GM23338 (cell line): ENCODE results near the gene LAMTOR1. TPM values are rescaled to one million over a fixed set of nuclear protein-coding genes. Genes with fewer than 3 reads are reported as not detected.

ENCODE experiments used
- ATAC-seq: fragments of 200-7000 bp; cut with Tn5 transposase; 3 replicates; pipeline ENCODE4 v1.9.1; 2020
- DNase-seq: peaks from one replicate; pipeline ENCODE4 v3.0.0-alpha.2; 2015; ENCODE audit warnings: low spot score
- H2AFZ ChIP-seq: fragments of 200-600 bp; sonication (generic); 2 replicates; pipeline ENCODE4 v1.8.0; 2016; ENCODE audit warnings: antibody characterized with exemption, mild to moderate bottlenecking, moderate library complexity
- H3F3A ChIP-seq: fragments of 200-600 bp; sonication (generic); replicated peaks from 2 replicates; pipeline ENCODE4 v1.8.0; 2017; ENCODE audit warnings: antibody characterized with exemption, mixed run types, low read depth
- H3K27ac ChIP-seq: fragments of 200-600 bp; sonication (generic); 2 replicates; pipeline ENCODE4 v1.6.1; 2016; ENCODE audit warnings: low read depth
- H3K27me3 ChIP-seq: fragments of 200-600 bp; sonication (generic); 2 replicates; pipeline ENCODE4 v1.8.0; 2016; ENCODE audit warnings: mild to moderate bottlenecking, mixed run types, moderate library complexity; ENCODE audit not compliant: insufficient read depth
- H3K36me3 ChIP-seq: fragments of 200-600 bp; sonication (generic); 2 replicates; pipeline ENCODE4 v1.8.0; 2016; ENCODE audit warnings: mild to moderate bottlenecking; ENCODE audit not compliant: insufficient read depth
- H3K4me1 ChIP-seq: fragments of 200-600 bp; sonication (generic); 2 replicates; pipeline ENCODE4 v1.8.0; 2016; ENCODE audit warnings: mild to moderate bottlenecking, moderate library complexity; ENCODE audit not compliant: insufficient read depth
- H3K4me2 ChIP-seq: fragments of 200-600 bp; sonication (generic); 2 replicates; pipeline ENCODE4 v1.7.1; 2017; ENCODE audit warnings: mixed run types
- H3K4me3 ChIP-seq: fragments of 200-600 bp; sonication (generic); 2 replicates; pipeline ENCODE4 v1.6.1; 2016; ENCODE audit warnings: mixed run types
- H3K79me2 ChIP-seq: fragments of 200-600 bp; sonication (generic); replicated peaks from 2 replicates; pipeline ENCODE4 v1.8.0; 2017; ENCODE audit warnings: mild to moderate bottlenecking; ENCODE audit not compliant: insufficient read depth
- H3K9me2 ChIP-seq: fragments of 200-600 bp; sonication (generic); 2 replicates; pipeline ENCODE4 v1.8.0; 2017; ENCODE audit not compliant: insufficient read depth
- H4K20me1 ChIP-seq: fragments of 200-600 bp; sonication (generic); replicated peaks from 2 replicates; pipeline ENCODE4 v1.8.0; 2017; ENCODE audit warnings: mild to moderate bottlenecking; ENCODE audit not compliant: insufficient read depth
- H3K27ac Mint-ChIP-seq: 2 replicates; pipeline ENCODE4 v1.8.0; 2020; ENCODE audit warnings: inconsistent platforms, mild to moderate bottlenecking, moderate library complexity, mixed read lengths
- H3K27me3 Mint-ChIP-seq: 3 replicates; pipeline ENCODE4 v1.8.0; 2022; ENCODE audit warnings: low read depth, mild to moderate bottlenecking, moderate library complexity, mixed read lengths, inconsistent platforms; ENCODE audit not compliant: insufficient read depth, poor library complexity
- H3K36me3 Mint-ChIP-seq: 3 replicates; pipeline ENCODE4 v1.8.0; 2021; ENCODE audit warnings: low read depth, mild to moderate bottlenecking, inconsistent platforms, moderate library complexity, mixed read lengths
- H3K4me1 Mint-ChIP-seq: 3 replicates; pipeline ENCODE4 v1.8.0; 2020; ENCODE audit warnings: mild to moderate bottlenecking, inconsistent platforms, mixed read lengths
- H3K4me3 Mint-ChIP-seq: 3 replicates; pipeline ENCODE4 v1.8.0; 2021; ENCODE audit warnings: moderate library complexity, mild to moderate bottlenecking, inconsistent platforms, mixed read lengths
- H3K9me3 Mint-ChIP-seq: 3 replicates; pipeline ENCODE4 v1.8.0; 2020; ENCODE audit warnings: moderate library complexity, mild to moderate bottlenecking, inconsistent platforms, mixed read lengths
- ETS1 ChIP-seq: IDR thresholded peaks from 2 replicates; pipeline ENCODE4 v1.6.1; 2016; ENCODE audit warnings: antibody characterized with exemption
- EZH2 ChIP-seq: fragments of 200-600 bp; sonication (generic); IDR thresholded peaks from one replicate; pipeline ENCODE4 v1.8.0; 2017; ENCODE audit warnings: antibody characterized with exemption, mild to moderate bottlenecking, low read depth; ENCODE audit not compliant: unreplicated experiment
- POLR2AphosphoS5 ChIP-seq: IDR thresholded peaks from 2 replicates; pipeline ENCODE4 v1.6.1; 2016; ENCODE audit warnings: antibody characterized with exemption, low read depth
- ZNF114 ChIP-seq: fragments of 250-450 bp; sonication (Bioruptor Pico); IDR thresholded peaks from 2 replicates; pipeline ENCODE4 v1.5.0; 2020; ENCODE audit warnings: mild to moderate bottlenecking, moderate library complexity
- ZNF462 ChIP-seq: fragments of 250-450 bp; sonication (Bioruptor Pico); IDR thresholded peaks from 2 replicates; pipeline ENCODE4 v1.5.0; 2020; ENCODE audit warnings: mild to moderate bottlenecking, moderate library complexity
- polyA plus RNA-seq: library from polyadenylated mRNA; unstranded; fragments of >200 nt; fragmentation: Nextera tagmentation; extraction: Ambion mirVana; gene quantifications from 2 replicates; pipeline ENCODE4 v1.2.1, GENCODE V29; 2016
- total RNA-seq: library from RNA; depleted of rRNA; stranded (reverse); fragments of >200 nt; shearing (Covaris generic); gene quantifications from 2 replicates; pipeline ENCODE4 v1.2.3, GENCODE V29; 2014

Gene LAMTOR1
- total and polyA plus RNA-seq, 2 experiments from 2014 or later, result 112 to 157 TPM

GRCh38 chr11:72124046-72124445, 20.9 kb upstream of the LAMTOR1 start (continued):
- TF ChIP-seq ZNF462 (CRISPR knock-in tag) (no peak), ZNF114 (CRISPR knock-in tag) (no peak)

GRCh38 chr11:72123117-72123653, 20.1 kb upstream of the LAMTOR1 start:
- DNase-seq (no peak), ATAC-seq (no peak)
- Histone ChIP-seq H3F3A (no peaks in the 10 kb centered on the region), H3K9me2 (0 out of 2 replicates have a peak, but pooled peaks cover 3% of the 10 kb centered on the region), H3K4me3 (no peak overlapping the region), H2AFZ (no peak overlapping the region), H4K20me1 (no peaks in the 10 kb centered on the region), H3K4me1 (no peaks in the 10 kb centered on the region), H3K27ac (no peak overlapping the region), H3K79me2 (no peaks in the 10 kb centered on the region), H3K4me2 (no peak overlapping the region), H3K27me3 (no peaks in the 10 kb centered on the region), H3K36me3 (no peaks in the 10 kb centered on the region; the same call in 1 of the 2 replicates)
- peaks cover 8% of the 10 kb centered on the region for H3K27me3 Mint-ChIP-seq
- H3K27ac Mint-ChIP-seq, result no peak overlapping the region
- H3K4me3 Mint-ChIP-seq, result no peak overlapping the region
- no peaks in the 10 kb centered on the region for H3K4me1 Mint-ChIP-seq
- TF ChIP-seq ETS1, result no peak
- no peak for TF ChIP-seq ZNF462 (CRISPR knock-in tag)
- no peak for TF ChIP-seq EZH2
- TF ChIP-seq POLR2AphosphoS5, result no peak
- peaks cover 34% of the 10 kb centered on the region for H3K9me3 Mint-ChIP-seq
- H3K36me3 Mint-ChIP-seq, result peaks cover 5% of the 10 kb centered on the region; the same call in 2 of the 3 replicates
